AG09319 (cell line): ENCODE measurements around the gene AIP.

Experiments
- DNase-seq: peaks from one replicate; pipeline ENCODE4 v3.0.0-alpha.2; 2010; ENCODE audit warnings: low read depth; ENCODE audit errors: extremely low read depth
- CTCF ChIP-seq: IDR thresholded peaks from 2 replicates; pipeline ENCODE4 v1.5.1; 2011; ENCODE audit warnings: low read depth, mild to moderate bottlenecking, inconsistent platforms, low read length, moderate library complexity

Gene AIP

GRCh38 chr11:67490727-67491065 is 7.9 kb downstream of the AIP start:
- no peak for DNase-seq
- TF ChIP-seq CTCF, result no peak

DNA sequence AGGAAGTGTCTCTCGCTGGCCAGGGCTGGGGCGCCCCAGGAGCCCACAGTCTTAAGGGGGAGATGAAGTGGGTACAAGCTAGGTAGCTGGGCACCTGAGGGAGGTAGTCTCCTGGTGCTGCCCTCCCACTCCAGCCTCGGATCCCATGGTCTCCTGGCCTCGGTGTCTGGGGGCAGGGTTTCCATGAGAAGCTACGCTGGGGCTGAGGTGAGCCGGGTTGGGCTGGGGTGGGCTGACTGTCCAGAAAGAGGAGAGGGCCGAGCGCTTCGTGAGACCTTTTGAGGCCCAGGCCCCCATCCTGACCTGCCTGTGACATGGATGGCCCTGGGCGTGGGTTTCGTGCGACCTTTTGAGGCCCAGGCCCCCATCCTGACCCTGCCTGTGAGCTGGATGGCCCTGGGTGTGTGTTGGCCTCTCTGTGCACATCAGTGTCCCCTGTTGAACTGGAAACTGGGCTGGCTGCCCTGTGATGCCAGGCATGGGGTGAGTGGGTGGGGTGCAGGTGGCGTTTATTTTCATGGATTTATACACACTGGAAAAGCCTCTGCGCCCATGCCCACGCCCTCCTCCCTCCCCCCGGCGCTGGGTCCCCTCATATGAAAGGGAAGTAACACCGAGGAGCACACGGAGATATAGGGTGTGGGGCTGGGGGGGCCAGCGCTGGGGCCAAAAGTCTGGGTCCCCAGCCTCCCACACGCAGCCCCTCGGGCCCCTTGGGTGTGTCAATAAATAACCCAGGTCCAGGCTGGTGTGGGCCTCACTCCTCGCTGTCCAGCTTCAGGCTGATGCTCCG is 8.6 kb downstream of the AIP start:
- DNase-seq, result no peak
- no peak for TF ChIP-seq CTCF

GRCh38 chr11:67492069-67492727 is 9.4 kb downstream of the AIP start:
- no peak for DNase-seq
- no peak for TF ChIP-seq CTCF

DNA sequence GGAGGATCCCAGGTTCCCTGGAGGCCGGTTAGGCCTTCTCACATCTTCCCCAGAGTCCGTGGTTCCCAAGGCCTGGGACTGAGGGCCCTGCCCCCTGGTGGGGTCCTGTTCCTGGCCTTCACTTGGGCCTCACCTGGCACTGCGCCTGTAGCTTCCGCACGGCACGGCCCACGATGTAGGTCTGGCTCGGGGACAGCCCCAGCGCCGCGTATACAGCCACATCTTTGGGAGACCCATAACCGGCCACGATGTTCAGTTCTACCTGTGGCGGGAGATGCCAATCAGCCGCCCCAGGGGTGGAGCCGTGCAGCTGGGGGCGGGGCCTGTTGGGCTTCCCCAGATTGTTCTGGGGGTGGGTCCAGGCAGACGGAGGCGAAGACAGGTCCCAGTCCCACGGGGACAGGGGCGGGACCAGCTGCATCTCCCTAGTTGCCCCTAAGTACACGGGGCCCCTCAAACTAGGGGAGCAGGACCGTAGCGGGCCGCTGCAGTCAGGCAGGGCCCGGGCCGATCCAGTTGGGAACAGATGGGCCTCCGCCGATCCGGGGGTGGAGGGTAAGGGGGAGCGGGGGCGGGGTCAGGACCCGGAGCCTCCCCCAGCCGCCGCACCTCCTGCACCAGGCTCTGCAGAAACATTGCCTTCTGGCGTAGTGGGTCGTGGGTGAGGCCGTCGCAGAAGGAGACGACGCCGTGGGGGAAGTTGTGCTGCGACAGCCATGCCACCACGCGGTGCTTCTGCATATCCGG is 10.1 kb downstream of the AIP start:
- TF ChIP-seq CTCF, result no peak
- DNase-seq, result no peak

GRCh38 chr11:67493548-67494370 is 10.9 kb downstream of the AIP start:
- no peak for DNase-seq
- no peak for TF ChIP-seq CTCF

GRCh38 chr11:67494371-67495233 is 11.8 kb downstream of the AIP start:
- DNase-seq, result no peak
- TF ChIP-seq CTCF, result no peak
